Osteoblast (primary cell): ENCODE data around the gene TEX14. TPM values are rescaled to one million over a fixed set of nuclear protein-coding genes. Genes with fewer than 3 reads are reported as not detected.

Source experiments
- DNase-seq: peaks from one replicate; pipeline ENCODE4 v3.0.0; 2011; ENCODE audit warnings: low spot score, mixed read lengths; ENCODE audit not compliant: insufficient read length; ENCODE audit errors: missing footprints
- H2AFZ ChIP-seq: 2 replicates; pipeline ENCODE4 v1.6.0; 2011; ENCODE audit warnings: mild to moderate bottlenecking, low read length
- H3K27ac ChIP-seq: 2 replicates; pipeline ENCODE4 v1.5.1; 2011; ENCODE audit warnings: mild to moderate bottlenecking, low read depth, low read length, moderate library complexity
- H3K27me3 ChIP-seq: 2 replicates; pipeline ENCODE4 v1.6.0; 2012; ENCODE audit warnings: mild to moderate bottlenecking, control low read depth, inconsistent platforms, low read length, moderate library complexity; ENCODE audit not compliant: insufficient read depth
- H3K36me3 ChIP-seq: 2 replicates; pipeline ENCODE4 v1.5.1; 2011; ENCODE audit warnings: mild to moderate bottlenecking, low read length, control low read depth, moderate library complexity; ENCODE audit not compliant: insufficient read depth
- H3K4me1 ChIP-seq: 2 replicates; pipeline ENCODE4 v1.5.1; 2011; ENCODE audit warnings: mild to moderate bottlenecking, low read length, control low read depth, moderate library complexity; ENCODE audit not compliant: insufficient read depth
- H3K4me2 ChIP-seq: 2 replicates; pipeline ENCODE4 v1.6.0; 2011; ENCODE audit warnings: mild to moderate bottlenecking, low read length; ENCODE audit not compliant: insufficient read depth
- H3K4me3 ChIP-seq: fragments of 200-600 bp; sonication (generic); 3 replicates; pipeline ENCODE4 v1.5.1; 2012; ENCODE audit warnings: mild to moderate bottlenecking, low read length, inconsistent platforms; ENCODE audit not compliant: insufficient read depth
- H3K79me2 ChIP-seq: 2 replicates; pipeline ENCODE4 v1.6.0; 2012; ENCODE audit warnings: mild to moderate bottlenecking, low read length, control low read depth, inconsistent platforms; ENCODE audit not compliant: insufficient read depth
- H3K9me3 ChIP-seq: 2 replicates; pipeline ENCODE4 v1.5.1; 2011; ENCODE audit warnings: low read depth, low read length, control low read depth
- H4K20me1 ChIP-seq: 2 replicates; pipeline ENCODE4 v1.6.0; 2012; ENCODE audit warnings: mild to moderate bottlenecking, low read length, control low read depth; ENCODE audit not compliant: insufficient read depth
- total RNA-seq: library from RNA; depleted of rRNA; stranded (reverse); fragments of >200 nt; gene quantifications from 2 replicates; pipeline ENCODE4 v1.2.3, GENCODE V29; 2012
- TF ChIP-seq, protein P1 (sequence below): IDR thresholded peaks from 2 replicates; pipeline ENCODE4 v1.5.1; 2011; ENCODE audit warnings: mild to moderate bottlenecking, low read depth, low read length, moderate library complexity; ENCODE audit errors: extremely low read depth

The TEX14 gene
- total RNA-seq, 1 donor = under 0.01 TPM

DNA sequence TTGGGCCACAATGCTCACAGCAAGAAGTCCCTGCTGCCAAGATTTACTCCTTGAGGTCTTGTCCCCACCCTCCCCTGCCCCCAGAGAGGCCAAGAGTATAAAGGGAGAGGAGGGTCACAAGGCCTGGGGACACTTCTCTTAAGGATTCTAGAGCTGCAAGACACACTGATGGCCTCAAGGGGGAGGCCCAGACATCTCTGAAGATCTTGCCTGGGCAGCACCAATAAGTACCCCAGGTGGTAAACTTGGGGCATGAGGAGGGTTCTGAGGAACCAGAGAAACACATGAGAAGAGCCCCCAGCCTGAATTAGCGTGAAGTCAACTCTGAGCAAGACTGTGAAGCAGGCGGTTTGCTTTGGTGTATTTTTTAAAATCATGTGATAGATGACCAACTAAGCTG is 150.6 kb downstream of the TEX14 start:
- DNase-seq = no peak
- H3K4me2 ChIP-seq = no peak overlapping the region
- no peak overlapping the region for H2AFZ ChIP-seq
- no peak overlapping the region for H3K27ac ChIP-seq
- no peaks in the 10 kb centered on the region for H4K20me1 ChIP-seq
- TF ChIP-seq, protein P1, sequence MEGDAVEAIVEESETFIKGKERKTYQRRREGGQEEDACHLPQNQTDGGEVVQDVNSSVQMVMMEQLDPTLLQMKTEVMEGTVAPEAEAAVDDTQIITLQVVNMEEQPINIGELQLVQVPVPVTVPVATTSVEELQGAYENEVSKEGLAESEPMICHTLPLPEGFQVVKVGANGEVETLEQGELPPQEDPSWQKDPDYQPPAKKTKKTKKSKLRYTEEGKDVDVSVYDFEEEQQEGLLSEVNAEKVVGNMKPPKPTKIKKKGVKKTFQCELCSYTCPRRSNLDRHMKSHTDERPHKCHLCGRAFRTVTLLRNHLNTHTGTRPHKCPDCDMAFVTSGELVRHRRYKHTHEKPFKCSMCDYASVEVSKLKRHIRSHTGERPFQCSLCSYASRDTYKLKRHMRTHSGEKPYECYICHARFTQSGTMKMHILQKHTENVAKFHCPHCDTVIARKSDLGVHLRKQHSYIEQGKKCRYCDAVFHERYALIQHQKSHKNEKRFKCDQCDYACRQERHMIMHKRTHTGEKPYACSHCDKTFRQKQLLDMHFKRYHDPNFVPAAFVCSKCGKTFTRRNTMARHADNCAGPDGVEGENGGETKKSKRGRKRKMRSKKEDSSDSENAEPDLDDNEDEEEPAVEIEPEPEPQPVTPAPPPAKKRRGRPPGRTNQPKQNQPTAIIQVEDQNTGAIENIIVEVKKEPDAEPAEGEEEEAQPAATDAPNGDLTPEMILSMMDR = peak; percentile 34
- peaks cover 17% of the 10 kb centered on the region for H3K27me3 ChIP-seq
- H3K4me3 ChIP-seq = no peak overlapping the region
- H3K79me2 ChIP-seq = no peaks in the 10 kb centered on the region
- H3K9me3 ChIP-seq = no peaks in the 10 kb centered on the region
- H3K36me3 ChIP-seq = no peaks in the 10 kb centered on the region
- H3K4me1 ChIP-seq = no peaks in the 10 kb centered on the region

DNA sequence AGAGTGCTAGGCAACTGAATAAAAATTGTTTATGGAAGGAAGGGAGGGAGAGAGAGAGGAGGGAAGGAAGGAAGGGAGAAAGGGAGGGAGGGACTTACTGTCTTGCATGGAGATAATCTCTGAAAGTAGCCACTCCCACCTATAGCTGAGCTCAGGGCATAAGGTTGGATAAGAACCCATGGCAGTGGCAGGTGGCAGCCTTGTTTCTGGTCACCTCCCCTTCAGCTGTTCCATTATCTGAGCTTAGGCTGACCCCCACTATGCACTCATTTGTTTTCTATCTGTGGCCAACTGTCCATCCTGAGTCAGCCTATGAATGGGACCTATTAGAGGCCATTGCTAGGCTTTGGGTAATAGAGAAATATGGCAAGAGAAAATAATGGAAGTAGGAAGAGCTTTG is 152.1 kb downstream of the TEX14 start:
- H3K79me2 ChIP-seq = no peaks in the 10 kb centered on the region
- H3K27ac ChIP-seq = no peak overlapping the region
- TF ChIP-seq, protein P1 = no peak
- no peak for DNase-seq
- H3K36me3 ChIP-seq = no peaks in the 10 kb centered on the region
- H3K9me3 ChIP-seq = no peaks in the 10 kb centered on the region
- peaks cover 17% of the 10 kb centered on the region for H3K27me3 ChIP-seq
- H3K4me1 ChIP-seq = peaks cover 9% of the 10 kb centered on the region
- H3K4me2 ChIP-seq = no peak overlapping the region
- H2AFZ ChIP-seq = no peak overlapping the region
- no peak overlapping the region for H3K4me3 ChIP-seq
- no peaks in the 10 kb centered on the region for H4K20me1 ChIP-seq

DNA sequence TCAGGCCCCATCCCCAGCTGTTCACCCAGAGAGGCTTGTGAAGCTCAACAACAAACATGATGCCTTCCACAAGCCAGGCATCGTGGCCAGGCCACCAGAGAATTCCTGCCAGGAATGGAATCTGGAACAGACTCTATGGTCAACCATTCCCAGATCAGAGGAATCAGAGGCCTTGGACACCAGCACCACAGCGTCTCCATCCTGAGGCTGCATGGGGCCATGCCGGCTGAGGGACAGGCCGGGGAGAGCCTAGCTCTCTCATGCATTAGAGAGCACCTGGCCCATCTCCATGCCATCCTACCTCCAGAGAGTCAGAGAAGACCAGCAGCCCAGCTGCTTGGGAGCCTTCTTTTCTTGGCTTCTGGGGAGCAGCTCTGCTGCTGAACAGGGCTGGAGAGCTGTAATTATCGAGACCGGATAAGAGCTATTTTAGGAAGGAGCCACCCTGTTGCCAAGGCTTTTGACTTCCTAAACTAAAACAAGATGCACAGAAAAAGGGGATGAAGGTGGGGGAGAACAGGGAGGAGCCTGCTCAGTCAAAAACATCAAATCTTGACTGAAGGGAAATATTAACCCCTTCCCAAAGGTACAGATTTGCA is 152.9 kb downstream of the TEX14 start:
- Histone ChIP-seq H3K27me3 (peaks cover 14% of the 10 kb centered on the region), H3K9me3 (no peaks in the 10 kb centered on the region), H2AFZ (no peak overlapping the region), H3K4me3 (no peak overlapping the region), H3K4me1 (peaks cover 11% of the 10 kb centered on the region), H3K79me2 (no peaks in the 10 kb centered on the region), H3K27ac (no peak overlapping the region), H4K20me1 (no peaks in the 10 kb centered on the region), H3K36me3 (no peaks in the 10 kb centered on the region), H3K4me2 (no peak overlapping the region)
- TF ChIP-seq, protein P1 = no peak
- no peak for DNase-seq

DNA sequence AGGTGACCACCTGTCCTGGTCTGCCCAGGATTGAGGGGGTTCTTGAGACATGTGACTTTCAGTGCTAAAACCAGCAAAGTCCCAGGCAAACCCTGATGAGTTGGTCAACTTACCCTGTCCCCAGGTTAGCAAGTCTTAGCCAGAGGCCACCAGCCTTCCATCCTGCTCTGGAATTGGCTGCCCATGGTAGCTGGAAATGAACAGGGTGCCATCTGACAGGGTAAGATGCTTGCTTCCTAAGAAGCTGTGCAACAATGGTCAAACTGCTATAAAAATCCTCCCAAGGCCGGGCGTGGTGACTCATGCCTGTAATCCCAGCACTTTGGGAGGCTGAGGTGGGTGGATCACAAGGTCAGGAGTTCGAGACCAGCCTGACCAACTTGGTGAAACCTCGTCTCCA is 154.6 kb downstream of the TEX14 start:
- Histone ChIP-seq H3K79me2 (no peaks in the 10 kb centered on the region), H4K20me1 (no peaks in the 10 kb centered on the region), H3K9me3 (no peaks in the 10 kb centered on the region), H2AFZ (no peak overlapping the region), H3K27me3 (peaks cover 16% of the 10 kb centered on the region), H3K4me3 (no peak overlapping the region), H3K4me1 (peaks cover 11% of the 10 kb centered on the region), H3K27ac (no peak overlapping the region), H3K36me3 (no peaks in the 10 kb centered on the region), H3K4me2 (no peak overlapping the region)
- TF ChIP-seq, protein P1 = no peak
- peak; percentile 72 for DNase-seq
